Chondrocyte (in vitro differentiated cells): ENCODE data around the gene ATP1A2. TPM values are rescaled to one million over a fixed set of nuclear protein-coding genes. Genes with fewer than 3 reads are reported as not detected.
"Not testable (repeated sequence)": the region's sequence is repeated elsewhere in the genome, so short reads cannot be mapped to it uniquely, and the experiment has no call there.

Experiments
- DNase-seq: peaks from one replicate; pipeline ENCODE4 v3.0.0; 2021; ENCODE audit warnings: mixed read lengths, low spot score
- H3K27ac Mint-ChIP-seq: one replicate; pipeline ENCODE4 v1.8.0; 2021; ENCODE audit warnings: mild to moderate bottlenecking, moderate library complexity, mixed read lengths; ENCODE audit not compliant: unreplicated experiment
- H3K27me3 Mint-ChIP-seq: 2 replicates; pipeline ENCODE4 v1.8.0; 2021; ENCODE audit warnings: low read depth, mixed read lengths
- H3K36me3 Mint-ChIP-seq: 2 replicates; pipeline ENCODE4 v1.8.0; 2021; ENCODE audit warnings: low read depth, mixed read lengths
- H3K4me1 Mint-ChIP-seq: 2 replicates; pipeline ENCODE4 v1.8.0; 2021; ENCODE audit warnings: low read depth, mild to moderate bottlenecking, mixed read lengths
- H3K4me3 Mint-ChIP-seq: one replicate; pipeline ENCODE4 v1.8.0; 2021; ENCODE audit warnings: mild to moderate bottlenecking, moderate library complexity, mixed read lengths; ENCODE audit not compliant: unreplicated experiment
- H3K9me3 Mint-ChIP-seq: 2 replicates; pipeline ENCODE4 v1.8.0; 2021; ENCODE audit warnings: low read depth, mixed read lengths
- CTCF ChIP-seq: fragments of 200-600 bp; sonication (generic); IDR thresholded peaks from 2 replicates; pipeline ENCODE4 v1.5.0; 2021; ENCODE audit warnings: antibody characterized with exemption, mild to moderate bottlenecking, moderate library complexity
- total RNA-seq: library from RNA; stranded (reverse); gene quantifications from 3 replicates; pipeline ENCODE4 v1.2.1, GENCODE V29; 2021

Gene ATP1A2
- total RNA-seq, 1 donor from 2014 or later = 2.9 TPM

GRCh38 chr1:160109686-160110085, 5.9 kb upstream of the ATP1A2 start:
- Mint-ChIP-seq H3K36me3 (no peaks in the 10 kb centered on the region), H3K9me3 (no peaks in the 10 kb centered on the region), H3K27ac (no peak overlapping the region), H3K4me1 (peaks cover 23% of the 10 kb centered on the region), H3K27me3 (peaks cover 21% of the 10 kb centered on the region), H3K4me3 (no peak overlapping the region)
- DNase-seq = no peak
- no peak for TF ChIP-seq CTCF

- H3K4me3 Mint-ChIP-seq, H3K27ac Mint-ChIP-seq, DNase-seq, H3K36me3 Mint-ChIP-seq, H3K9me3 Mint-ChIP-seq: not testable (repeated sequence)
- H3K27me3 Mint-ChIP-seq = peaks cover 26% of the 10 kb centered on the region
- H3K4me1 Mint-ChIP-seq = peaks cover 34% of the 10 kb centered on the region
Measured at GRCh38 chr1:160111462-160111861, 4.1 kb upstream of the ATP1A2 start.

GRCh38 chr1:160112357-160112756, 3.2 kb upstream of the ATP1A2 start:
- no peak for DNase-seq
- Mint-ChIP-seq H3K4me1 (peaks cover 42% of the 10 kb centered on the region), H3K9me3 (no peaks in the 10 kb centered on the region), H3K27ac (no peak overlapping the region), H3K36me3 (no peaks in the 10 kb centered on the region), H3K4me3 (no peak overlapping the region), H3K27me3 (peaks cover 26% of the 10 kb centered on the region)
- TF ChIP-seq CTCF = no peak

GRCh38 chr1:160113407-160113806, 2.2 kb upstream of the ATP1A2 start:
- no peak for DNase-seq
- H3K4me1 Mint-ChIP-seq = peaks cover 51% of the 10 kb centered on the region
- no peaks in the 10 kb centered on the region for H3K9me3 Mint-ChIP-seq
- no peak overlapping the region for H3K4me3 Mint-ChIP-seq
- H3K36me3 Mint-ChIP-seq = no peaks in the 10 kb centered on the region
- TF ChIP-seq CTCF = peak; percentile 11
- peaks cover 26% of the 10 kb centered on the region for H3K27me3 Mint-ChIP-seq
- H3K27ac Mint-ChIP-seq = no peak overlapping the region

GRCh38 chr1:160114085-160114484, 1.5 kb upstream of the ATP1A2 start:
- no peak for TF ChIP-seq CTCF
- DNase-seq = no peak
- no peaks in the 10 kb centered on the region for H3K9me3 Mint-ChIP-seq
- peaks cover 23% of the 10 kb centered on the region for H3K27me3 Mint-ChIP-seq
- H3K4me3 Mint-ChIP-seq = no peak overlapping the region
- H3K36me3 Mint-ChIP-seq = no peaks in the 10 kb centered on the region
- H3K27ac Mint-ChIP-seq = no peak overlapping the region
- H3K4me1 Mint-ChIP-seq = peaks cover 48% of the 10 kb centered on the region

GRCh38 chr1:160116283-160117147, 956 bp downstream of the ATP1A2 start:
- Mint-ChIP-seq H3K36me3 (no peaks in the 10 kb centered on the region), H3K27ac (no peak overlapping the region), H3K4me1 (peaks cover 44% of the 10 kb centered on the region), H3K4me3 (peak overlapping the region; percentile 48), H3K27me3 (peaks cover 20% of the 10 kb centered on the region), H3K9me3 (no peaks in the 10 kb centered on the region)
- TF ChIP-seq CTCF = no peak
- no peak for DNase-seq
